Panc1 (cell line): Measurements from ENCODE around the gene CDKN2B-AS1. TPM values are rescaled to one million over a fixed set of nuclear protein-coding genes. Genes with fewer than 3 reads are reported as not detected.

Experiments used
- ATAC-seq: fragments of 200-7000 bp; cut with Tn5 transposase; 2 replicates; pipeline ENCODE4 v1.9.1; 2020; ENCODE audit warnings: mild to moderate bottlenecking, moderate library complexity
- BruUV-seq: library from RNA; stranded (reverse); fragments of 400-500 nt; replicated peaks from 2 replicates; lab custom pipeline; 2021; lab: Mats Ljungman, UMichigan
- CTCF ChIA-PET: fragments of 300-600 bp; sonication (Branson Sonifier 250); formaldehyde crosslinking; loops from one replicate; lab custom pipeline; 2022; ENCODE audit warnings: antibody characterized with exemption; lab: Charles Lee
- POLR2A ChIA-PET: fragments of 300-600 bp; sonication (Branson Sonifier 250); formaldehyde crosslinking; loops from one replicate; lab custom pipeline; 2022; ENCODE audit warnings: antibody characterized with exemption; lab: Charles Lee
- DNase-seq: peaks from one replicate; pipeline ENCODE4 v3.0.0-alpha.2; 2010; ENCODE audit warnings: low read depth, low spot score
- H3K27ac ChIP-seq: 2 replicates; pipeline ENCODE4 v1.5.1; 2011; ENCODE audit warnings: mild to moderate bottlenecking, low read length, inconsistent platforms
- H3K27me3 ChIP-seq: fragments of 200-500 bp; sonication (Bioruptor generic); 2 replicates; pipeline ENCODE4 v1.6.0; 2014; ENCODE audit warnings: low read length, inconsistent platforms; ENCODE audit not compliant: control insufficient read depth, insufficient read depth
- H3K36me3 ChIP-seq: fragments of 200-500 bp; sonication (Bioruptor generic); 2 replicates; pipeline ENCODE4 v1.5.1; 2014; ENCODE audit warnings: inconsistent platforms, mild to moderate bottlenecking, low read length, moderate library complexity; ENCODE audit not compliant: control insufficient read depth, insufficient read depth
- H3K4me1 ChIP-seq: 2 replicates; pipeline ENCODE4 v1.5.1; 2011; ENCODE audit warnings: inconsistent platforms, mild to moderate bottlenecking, low read length, moderate library complexity; ENCODE audit not compliant: control insufficient read depth, insufficient read depth
- H3K4me3 ChIP-seq, 2 experiments: 2 replicates each; pipeline ENCODE4 v1.5.1; 2011 to 2012; ENCODE audit warnings: low read depth in 2 of 2, low read length in 2 of 2, mild to moderate bottlenecking in 2 of 2, inconsistent platforms in 1 of 2, moderate library complexity in 1 of 2
- H3K9me3 ChIP-seq: fragments of 200-500 bp; sonication (Bioruptor generic); 2 replicates; pipeline ENCODE4 v1.5.1; 2014; ENCODE audit warnings: low read depth, mild to moderate bottlenecking, inconsistent platforms, low read length, moderate library complexity; ENCODE audit not compliant: control insufficient read depth, insufficient read depth
- CTCF ChIP-seq: fragments of 450-650 bp; IDR thresholded peaks from 2 replicates; pipeline ENCODE4 v1.5.1; 2017; ENCODE audit warnings: mild to moderate bottlenecking
- POLR2AphosphoS5 ChIP-seq: IDR thresholded peaks from 2 replicates; pipeline ENCODE4 v1.6.1; 2012; ENCODE audit warnings: mild to moderate bottlenecking, low read depth, low read length, moderate library complexity
- REST ChIP-seq, 2 experiments: IDR thresholded peaks; 2 replicates each; pipeline ENCODE4 v1.6.1; 2011 to 2012; ENCODE audit warnings: low read depth in 2 of 2, control low read depth in 1 of 2, low read length in 1 of 2, mild to moderate bottlenecking in 1 of 2, moderate library complexity in 1 of 2; ENCODE audit not compliant: insufficient read depth in 1 of 2
- SIN3A ChIP-seq: IDR thresholded peaks from 2 replicates; pipeline ENCODE4 v1.6.1; 2012; ENCODE audit warnings: low read depth, mild to moderate bottlenecking, low read length, moderate library complexity, borderline replicate concordance; ENCODE audit not compliant: insufficient read depth
- TCF7L2 ChIP-seq: IDR thresholded peaks from 2 replicates; pipeline ENCODE4 v1.6.1; 2011; ENCODE audit warnings: mild to moderate bottlenecking, low read depth, low read length, inconsistent platforms
- in situ Hi-C: cut with HindIII; loops from 2 replicates; pipeline ENCODE4 v1.10.0; 2016; ENCODE audit warnings: low sequenced_read_pairs, low pct_unique_long_range_greater_than_20kb
- intact Hi-C: fragments of 100-400 bp; cut with micrococcal nuclease; formaldehyde crosslinking; loops from one replicate; pipeline ENCODE4 v1.10.0; 2022; ENCODE audit not compliant: unreplicated experiment
- total RNA-seq: library from RNA; stranded (reverse); gene quantifications from one replicate; pipeline ENCODE4 v1.2.1, GENCODE V29; 2021; ENCODE audit not compliant: unreplicated experiment

CDKN2B-AS1 gene
- total RNA-seq, 1 experiment from 2014 or later: not detected

- DNase-seq: no peak
- Histone ChIP-seq H3K36me3 (no peaks in the 10 kb centered on the region), H3K27me3 (no peaks in the 10 kb centered on the region), H3K9me3 (no peaks in the 10 kb centered on the region), H3K4me3 (no peak overlapping the region), H3K4me1 (no peaks in the 10 kb centered on the region), H3K27ac (no peak overlapping the region)
- in situ Hi-C loops: no loop called here
- ChIA-PET CTCF (no interaction called here), POLR2A (no interaction called here)
- ATAC-seq: no peak
- intact Hi-C loops: no loop called here
- BruUV-seq: no TSS peak
- no peak for TF ChIP-seq POLR2AphosphoS5
- no peak for TF ChIP-seq TCF7L2
- no peak for TF ChIP-seq SIN3A
- TF ChIP-seq CTCF: no peak
- TF ChIP-seq REST (IDR thresholded peaks at IDR 0.05; ENCODE audit: insufficient read depth in 1 of 2, low read depth in 2 of 2, low read length in 1 of 2): no peak
These were observed 162.0 kb downstream of the CDKN2B-AS1 start for GRCh38 chr9:22156586-22156985.

GRCh38 chr9:22157276-22157675 lies 162.7 kb downstream of the CDKN2B-AS1 start:
- BruUV-seq: no TSS peak
- ChIA-PET POLR2A (no interaction called here), CTCF (no interaction called here)
- intact Hi-C loops: no loop called here
- DNase-seq (no peak), ATAC-seq (no peak)
- H3K27me3 ChIP-seq: no peaks in the 10 kb centered on the region
- no peaks in the 10 kb centered on the region for H3K9me3 ChIP-seq
- no peaks in the 10 kb centered on the region for H3K36me3 ChIP-seq
- H3K27ac ChIP-seq: no peak overlapping the region
- TF ChIP-seq CTCF: no peak
- no peak for TF ChIP-seq SIN3A
- no peak for TF ChIP-seq TCF7L2
- no peak for TF ChIP-seq POLR2AphosphoS5
- no peak for TF ChIP-seq REST (IDR thresholded peaks at IDR 0.05; ENCODE audit: insufficient read depth in 1 of 2, low read depth in 2 of 2, low read length in 1 of 2)
- H3K4me1 ChIP-seq: no peaks in the 10 kb centered on the region
- H3K4me3 ChIP-seq: no peak overlapping the region
- in situ Hi-C loops: no loop called here
